Skeletal muscle satellite cell (primary cell): ENCODE data around the gene ITGA11.

ENCODE experiments used
- H3K27me3 ChIP-seq: 2 replicates; pipeline ENCODE4 v1.7.0; 2013; ENCODE audit warnings: low read length; ENCODE audit not compliant: control insufficient read depth, insufficient read depth
- H3K36me3 ChIP-seq: 2 replicates; pipeline ENCODE4 v1.7.0; 2013; ENCODE audit warnings: mild to moderate bottlenecking, control low read depth, low read length; ENCODE audit not compliant: insufficient read depth
- H3K4me1 ChIP-seq: 2 replicates; pipeline ENCODE4 v1.7.0; 2013; ENCODE audit warnings: low read length; ENCODE audit not compliant: control insufficient read depth, insufficient read depth
- H3K4me2 ChIP-seq: 2 replicates; pipeline ENCODE4 v1.7.0; 2013; ENCODE audit warnings: mild to moderate bottlenecking, low read length
- H3K4me3 ChIP-seq: 2 replicates; pipeline ENCODE4 v1.7.0; 2013; ENCODE audit warnings: low read length
- H3K9ac ChIP-seq: 2 replicates; pipeline ENCODE4 v1.7.0; 2013; ENCODE audit warnings: mild to moderate bottlenecking, low read depth, low read length, moderate library complexity
- H3K9me3 ChIP-seq: replicated peaks from 2 replicates; pipeline ENCODE4 v1.7.0; 2013; ENCODE audit warnings: mild to moderate bottlenecking, control low read depth, low read length

Gene ITGA11

GRCh38 chr15:68352401-68353062 is 79.4 kb downstream of the ITGA11 start:
- Histone ChIP-seq H3K4me2 (peak overlapping the region; percentile 11), H3K4me3 (no peak overlapping the region), H3K9me3 (peaks cover 6% of the 10 kb centered on the region), H3K27me3 (no peaks in the 10 kb centered on the region), H3K9ac (peak overlapping the region; percentile 75), H3K36me3 (no peaks in the 10 kb centered on the region), H3K4me1 (peaks cover 48% of the 10 kb centered on the region)

- no peak overlapping the region for H3K4me3 ChIP-seq
- no peaks in the 10 kb centered on the region for H3K9me3 ChIP-seq
- peaks cover 44% of the 10 kb centered on the region for H3K4me1 ChIP-seq
- H3K4me2 ChIP-seq: no peak overlapping the region
- no peak overlapping the region for H3K9ac ChIP-seq
- H3K27me3 ChIP-seq: no peaks in the 10 kb centered on the region
- no peaks in the 10 kb centered on the region for H3K36me3 ChIP-seq
Observed at GRCh38 chr15:68349151-68349550, 82.8 kb downstream of the ITGA11 start.

- Histone ChIP-seq H3K4me3 (no peak overlapping the region), H3K36me3 (no peaks in the 10 kb centered on the region), H3K27me3 (no peaks in the 10 kb centered on the region), H3K9me3 (no peaks in the 10 kb centered on the region), H3K4me2 (no peak overlapping the region), H3K9ac (peak overlapping the region; percentile 66), H3K4me1 (peaks cover 38% of the 10 kb centered on the region)
Observed at GRCh38 chr15:68348606-68349005, 83.4 kb downstream of the ITGA11 start.

DNA sequence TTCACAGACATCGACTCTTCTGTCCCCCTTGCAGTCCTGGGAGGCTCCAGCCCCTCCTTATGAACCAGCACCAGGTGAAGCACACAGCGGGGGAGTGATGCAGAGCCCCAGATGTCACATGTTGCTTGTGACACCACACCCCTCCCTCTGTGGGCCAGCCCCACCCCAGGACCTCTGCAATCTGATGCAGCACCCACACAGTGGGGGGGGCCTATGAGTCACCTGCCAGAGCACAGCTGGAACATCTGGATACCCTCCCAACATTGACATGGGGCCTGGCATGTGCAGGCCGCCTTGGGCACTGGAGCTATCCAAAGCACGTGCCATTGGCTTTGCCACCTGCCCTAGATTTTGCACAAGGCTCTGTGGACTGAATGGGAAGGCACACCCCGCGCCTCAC is 83.9 kb downstream of the ITGA11 start:
- Histone ChIP-seq H3K4me1 (peaks cover 33% of the 10 kb centered on the region), H3K4me3 (no peak overlapping the region), H3K9me3 (no peaks in the 10 kb centered on the region), H3K9ac (peak overlapping the region; percentile 66), H3K27me3 (no peaks in the 10 kb centered on the region), H3K36me3 (no peaks in the 10 kb centered on the region), H3K4me2 (peak overlapping the region; percentile 54)

- Histone ChIP-seq H3K36me3 (no peaks in the 10 kb centered on the region), H3K4me2 (peak overlapping the region; percentile 54), H3K9me3 (no peaks in the 10 kb centered on the region), H3K9ac (peak overlapping the region; percentile 66), H3K27me3 (no peaks in the 10 kb centered on the region), H3K4me1 (peaks cover 32% of the 10 kb centered on the region), H3K4me3 (no peak overlapping the region)
Observed at GRCh38 chr15:68347392-68347791, 84.6 kb downstream of the ITGA11 start.

- Histone ChIP-seq H3K4me1 (peaks cover 36% of the 10 kb centered on the region), H3K27me3 (no peaks in the 10 kb centered on the region), H3K4me2 (peak overlapping the region; percentile 54), H3K9ac (peak overlapping the region; percentile 52), H3K9me3 (no peaks in the 10 kb centered on the region), H3K36me3 (no peaks in the 10 kb centered on the region), H3K4me3 (no peak overlapping the region)
Observed at GRCh38 chr15:68346979-68347378, 85.0 kb downstream of the ITGA11 start.

- H3K9me3 ChIP-seq: no peaks in the 10 kb centered on the region
- H3K36me3 ChIP-seq: no peaks in the 10 kb centered on the region
- no peak overlapping the region for H3K4me3 ChIP-seq
- no peak overlapping the region for H3K9ac ChIP-seq
- H3K4me2 ChIP-seq: no peak overlapping the region
- no peaks in the 10 kb centered on the region for H3K27me3 ChIP-seq
- H3K4me1 ChIP-seq: peaks cover 51% of the 10 kb centered on the region
Observed at GRCh38 chr15:68345481-68345880, 86.5 kb downstream of the ITGA11 start.

GRCh38 chr15:68344600-68344999 is 87.4 kb downstream of the ITGA11 start:
- Histone ChIP-seq H3K4me1 (peaks cover 54% of the 10 kb centered on the region), H3K9ac (no peak overlapping the region), H3K4me2 (no peak overlapping the region), H3K27me3 (no peaks in the 10 kb centered on the region), H3K4me3 (no peak overlapping the region), H3K9me3 (no peaks in the 10 kb centered on the region), H3K36me3 (no peaks in the 10 kb centered on the region)

- no peaks in the 10 kb centered on the region for H3K9me3 ChIP-seq
- no peak overlapping the region for H3K4me2 ChIP-seq
- peaks cover 51% of the 10 kb centered on the region for H3K4me1 ChIP-seq
- no peaks in the 10 kb centered on the region for H3K36me3 ChIP-seq
- H3K9ac ChIP-seq: no peak overlapping the region
- no peaks in the 10 kb centered on the region for H3K27me3 ChIP-seq
- H3K4me3 ChIP-seq: no peak overlapping the region
Observed at GRCh38 chr15:68343579-68344225, 88.3 kb downstream of the ITGA11 start.

GRCh38 chr15:68341760-68342725 is 89.9 kb downstream of the ITGA11 start:
- H3K4me1 ChIP-seq: peaks cover 44% of the 10 kb centered on the region
- no peaks in the 10 kb centered on the region for H3K27me3 ChIP-seq
- H3K4me2 ChIP-seq: no peak overlapping the region
- H3K36me3 ChIP-seq: no peaks in the 10 kb centered on the region
- H3K9ac ChIP-seq: peak overlapping the region; percentile 29
- no peak overlapping the region for H3K4me3 ChIP-seq
- no peaks in the 10 kb centered on the region for H3K9me3 ChIP-seq
